ENCODE data around the gene MVB12B.

DNA sequence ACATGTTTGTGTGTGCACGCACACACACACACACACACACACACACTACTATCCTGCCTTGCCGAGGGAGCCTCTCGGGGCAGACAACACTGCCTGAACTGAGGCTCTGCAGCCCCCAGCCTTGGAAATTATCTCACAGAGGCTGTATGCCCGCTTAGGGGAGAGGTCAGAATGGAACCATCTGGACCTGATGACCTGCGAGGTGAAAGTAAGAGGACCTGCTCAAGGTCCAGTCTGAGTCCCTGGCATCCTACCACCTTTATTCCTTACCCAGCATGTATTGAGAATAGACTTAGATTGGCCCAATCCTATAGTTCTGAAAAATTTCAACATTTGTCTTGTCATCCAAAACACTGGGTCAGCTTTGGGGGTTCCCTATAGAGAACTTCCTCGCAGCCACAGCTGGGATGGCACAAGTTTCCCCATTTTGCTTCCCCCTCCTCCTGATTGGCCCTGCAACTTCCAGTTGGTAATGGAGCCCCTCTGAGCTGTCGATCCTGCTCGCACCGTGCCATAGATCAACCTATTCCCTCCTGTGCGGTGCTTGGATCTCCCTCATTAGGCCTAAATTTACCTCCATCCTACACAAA, 10.2 kb downstream of the MVB12B start:
- TF ChIP-seq, protein P1, sequence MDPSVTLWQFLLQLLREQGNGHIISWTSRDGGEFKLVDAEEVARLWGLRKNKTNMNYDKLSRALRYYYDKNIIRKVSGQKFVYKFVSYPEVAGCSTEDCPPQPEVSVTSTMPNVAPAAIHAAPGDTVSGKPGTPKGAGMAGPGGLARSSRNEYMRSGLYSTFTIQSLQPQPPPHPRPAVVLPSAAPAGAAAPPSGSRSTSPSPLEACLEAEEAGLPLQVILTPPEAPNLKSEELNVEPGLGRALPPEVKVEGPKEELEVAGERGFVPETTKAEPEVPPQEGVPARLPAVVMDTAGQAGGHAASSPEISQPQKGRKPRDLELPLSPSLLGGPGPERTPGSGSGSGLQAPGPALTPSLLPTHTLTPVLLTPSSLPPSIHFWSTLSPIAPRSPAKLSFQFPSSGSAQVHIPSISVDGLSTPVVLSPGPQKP (IDR thresholded peaks at IDR 0.05; ENCODE audit: borderline replicate concordance, low read depth, low read length) = no peak
- TF ChIP-seq FOS (IDR thresholded peaks at IDR 0.05; ENCODE audit: low read depth, low read length) (no peak), RCOR1 (IDR thresholded peaks at IDR 0.05; ENCODE audit: insufficient replicate concordance, low read length) (no peak), CTCF (conservative IDR thresholded peaks at IDR 0.05; ENCODE audit: low read depth, low read length) (no peak), MAZ (IDR thresholded peaks at IDR 0.05; ENCODE audit: borderline replicate concordance, low read depth, low read length) (no peak), MXI1 (IDR thresholded peaks at IDR 0.05; ENCODE audit: borderline replicate concordance, low read depth, low read length) (no peak), POLR2A (IDR thresholded peaks at IDR 0.05; ENCODE audit: low read depth, low read length) (no peak), NFE2L2 (IDR thresholded peaks at IDR 0.05; ENCODE audit: low read depth, low read length) (no peak)
